Skeletal muscle tissue (tissue), 4 donors: ENCODE measurements around the gene POLR1A. TPM values are rescaled to one million over a fixed set of nuclear protein-coding genes. Genes with fewer than 3 reads are reported as not detected.

Experiments
- H3K27ac ChIP-seq: one replicate; pipeline ENCODE4 v1.7.0; 2013; ENCODE audit warnings: mild to moderate bottlenecking, low read depth, low read length, inconsistent platforms
- H3K27me3 ChIP-seq, 3 donors: one replicate each; pipeline ENCODE4 v1.7.0; 2013; ENCODE audit warnings: low read length in 3 of 3; ENCODE audit not compliant: control insufficient read depth in 3 of 3, insufficient read depth in 3 of 3
- H3K36me3 ChIP-seq, 3 donors: one replicate each; pipeline ENCODE4 v1.7.0; 2013; ENCODE audit warnings: low read length in 3 of 3; ENCODE audit not compliant: control insufficient read depth in 3 of 3, insufficient read depth in 3 of 3
- H3K4me1 ChIP-seq, 3 donors: one replicate each; pipeline ENCODE4 v1.7.0; 2013; ENCODE audit warnings: low read length in 3 of 3, mild to moderate bottlenecking in 3 of 3; ENCODE audit not compliant: control insufficient read depth in 3 of 3, insufficient read depth in 3 of 3
- H3K4me3 ChIP-seq, 3 donors: one replicate each; pipeline ENCODE4 v1.7.0; 2013; ENCODE audit warnings: low read length in 3 of 3
- H3K9ac ChIP-seq, 3 donors: one replicate each; pipeline ENCODE4 v1.7.0; 2013; ENCODE audit warnings: low read length in 3 of 3, mild to moderate bottlenecking in 3 of 3, moderate library complexity in 2 of 3, low read depth in 1 of 3
- H3K9me3 ChIP-seq, 3 donors: one replicate each; pipeline ENCODE4 v1.7.0; 2013; ENCODE audit warnings: low read length in 3 of 3; ENCODE audit not compliant: control insufficient read depth in 3 of 3
- total RNA-seq: library from RNA; depleted of rRNA; stranded (reverse); fragments of >200 nt; gene quantifications from one replicate; pipeline ENCODE4 v1.2.3, GENCODE V29; 2014
- donor health status: Osteomylitis.

Gene POLR1A
- total RNA-seq, 1 donor from 2014 or later: 13.6 TPM

- Histone ChIP-seq H3K4me1 (peaks cover 52 to 58% (median 56%) of the 10 kb centered on the region in 3 donors), H3K27me3 (no peaks in the 10 kb centered on the region), H3K9me3 (no peaks in the 10 kb centered on the region), H3K27ac (peak overlapping the region; percentile 96), H3K36me3 (peaks cover 51 to 53% (median 53%) of the 10 kb centered on the region in 3 donors), H3K4me3 (no peak overlapping the region), H3K9ac (peak overlapping the region in 1 of 3 donors; percentile 57)
These were observed 71.7 kb downstream of the POLR1A start for GRCh38 chr2:86033751-86034692.

- H3K9me3 ChIP-seq: no peaks in the 10 kb centered on the region
- H3K27me3 ChIP-seq: no peaks in the 10 kb centered on the region
- H3K4me1 ChIP-seq: peaks cover 49 to 58% (median 54%) of the 10 kb centered on the region in 3 donors
- no peak overlapping the region for H3K27ac ChIP-seq
- H3K4me3 ChIP-seq: no peak overlapping the region
- H3K9ac ChIP-seq: no peak overlapping the region
- H3K36me3 ChIP-seq: peaks cover 49 to 55% (median 53%) of the 10 kb centered on the region in 3 donors
These were observed 72.7 kb downstream of the POLR1A start for GRCh38 chr2:86032861-86033595.

- peaks cover 41 to 55% (median 53%) of the 10 kb centered on the region in 3 donors for H3K4me1 ChIP-seq
- no peaks in the 10 kb centered on the region for H3K27me3 ChIP-seq
- no peak overlapping the region for H3K9ac ChIP-seq
- H3K9me3 ChIP-seq: no peaks in the 10 kb centered on the region
- no peak overlapping the region for H3K4me3 ChIP-seq
- H3K36me3 ChIP-seq: peaks cover 61 to 68% (median 66%) of the 10 kb centered on the region in 3 donors
- H3K27ac ChIP-seq: no peak overlapping the region
These were observed 74.1 kb downstream of the POLR1A start for GRCh38 chr2:86031606-86032005.

- Histone ChIP-seq H3K9ac (peak overlapping the region in 1 of 3 donors; percentile 8), H3K4me3 (no peak overlapping the region), H3K27ac (no peak overlapping the region), H3K27me3 (no peaks in the 10 kb centered on the region), H3K36me3 (peaks cover 65 to 73% (median 69%) of the 10 kb centered on the region in 3 donors), H3K9me3 (no peaks in the 10 kb centered on the region), H3K4me1 (peaks cover 36 to 53% (median 48%) of the 10 kb centered on the region in 3 donors)
These were observed 74.5 kb downstream of the POLR1A start for GRCh38 chr2:86031151-86031550.

- Histone ChIP-seq H3K27ac (no peak overlapping the region), H3K36me3 (peaks cover 77 to 84% (median 77%) of the 10 kb centered on the region in 3 donors), H3K4me3 (no peak overlapping the region), H3K9me3 (no peaks in the 10 kb centered on the region), H3K27me3 (no peaks in the 10 kb centered on the region), H3K4me1 (peaks cover 24 to 48% (median 35%) of the 10 kb centered on the region in 3 donors), H3K9ac (no peak overlapping the region)
These were observed 75.8 kb downstream of the POLR1A start for GRCh38 chr2:86029873-86030272.

GRCh38 chr2:86028766-86029381 lies 76.8 kb downstream of the POLR1A start:
- peaks cover 75 to 82% (median 77%) of the 10 kb centered on the region in 3 donors for H3K36me3 ChIP-seq
- H3K27ac ChIP-seq: peak overlapping the region; percentile 57
- H3K27me3 ChIP-seq: no peaks in the 10 kb centered on the region
- H3K4me3 ChIP-seq: no peak overlapping the region
- H3K9me3 ChIP-seq: no peaks in the 10 kb centered on the region
- H3K9ac ChIP-seq: peak overlapping the region in 1 of 3 donors; percentile 33
- peaks cover 14 to 38% (median 25%) of the 10 kb centered on the region in 3 donors for H3K4me1 ChIP-seq

GRCh38 chr2:86027922-86028765 lies 77.5 kb downstream of the POLR1A start:
- peaks cover 13 to 35% (median 24%) of the 10 kb centered on the region in 3 donors for H3K4me1 ChIP-seq
- no peaks in the 10 kb centered on the region for H3K27me3 ChIP-seq
- H3K9me3 ChIP-seq: no peaks in the 10 kb centered on the region
- peak overlapping the region in 1 of 3 donors; percentile 45 for H3K9ac ChIP-seq
- peaks cover 67 to 75% (median 70%) of the 10 kb centered on the region in 3 donors for H3K36me3 ChIP-seq
- H3K27ac ChIP-seq: peak overlapping the region; percentile 57
- H3K4me3 ChIP-seq: peak overlapping the region in 1 of 3 donors; percentile 35

- no peak overlapping the region for H3K27ac ChIP-seq
- peaks cover 13 to 35% (median 24%) of the 10 kb centered on the region in 3 donors for H3K4me1 ChIP-seq
- no peaks in the 10 kb centered on the region for H3K27me3 ChIP-seq
- no peaks in the 10 kb centered on the region for H3K9me3 ChIP-seq
- H3K4me3 ChIP-seq: no peak overlapping the region
- peak overlapping the region in 1 of 3 donors; percentile 33 for H3K9ac ChIP-seq
- H3K36me3 ChIP-seq: peaks cover 60 to 67% (median 63%) of the 10 kb centered on the region in 3 donors
These were observed 78.3 kb downstream of the POLR1A start for GRCh38 chr2:86027196-86027921.
